ENCODE results near the gene FAM107B. TPM values are rescaled to one million over a fixed set of nuclear protein-coding genes. Genes with fewer than 3 reads are reported as not detected.

FAM107B gene
- total and polyA plus RNA-seq, 2 of the 13 experiments (the other 11 are each of a cell fraction or from before 2014, with no cell fraction given), result 15.7 to 24.8 TPM

DNA sequence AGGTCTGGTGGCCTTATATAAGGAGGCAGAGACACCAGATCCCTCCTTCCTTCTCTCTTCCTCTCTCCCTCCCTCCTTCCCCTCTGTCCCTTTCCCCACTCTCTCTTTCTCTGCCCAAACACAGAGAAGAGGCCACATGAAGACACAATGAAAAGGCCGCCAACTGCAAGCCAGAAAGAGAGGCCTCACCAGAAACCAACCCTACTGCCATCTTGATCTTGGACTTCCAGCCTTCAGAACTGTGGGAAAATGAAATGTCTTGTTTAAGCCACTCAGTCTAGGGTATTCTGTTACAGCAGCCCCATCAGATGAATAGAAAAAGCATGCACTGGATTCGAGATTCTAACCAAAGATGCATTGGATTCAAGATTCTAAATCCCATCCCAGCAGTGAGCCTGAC, 168.1 kb downstream of the FAM107B start:
- intact Hi-C loops (cut with micrococcal nuclease; ENCODE audit: unreplicated experiment) (loop anchor here (5.0 to 10.0 kb wide), 3 partner anchors 54 to 348 kb away; partner anchors contain the start of genes CDNF, DCLRE1C, HSPA14 and MEIG1), in situ Hi-C loops (cut with HindIII; ENCODE audit: extremely low pct_ligation_motif_present, low pct_unique_long_range_greater_than_20kb) (no loop called here)
- 58% methylated on average over 2 of the region's 2 CpGs for WGBS (ENCODE audit: low lambda C conversion rate)
- FAIRE-seq, result no peak
- no peak overlapping the region for H3K4me3 ChIP-seq (replicated peaks in 1 of 3; ENCODE audit: insufficient read depth in 1 of 3, low read depth in 2 of 3, low read length in 3 of 3)
- no peaks in the 10 kb centered on the region for H3K27me3 ChIP-seq (ENCODE audit: control insufficient read depth in 1 of 2, insufficient read depth in 2 of 2, low read length in 2 of 2)
- no TSS peak for BruUV-seq (replicated peaks)
- DNase-seq (ENCODE audit: low spot score), result no peak
- H3K4me1 ChIP-seq (ENCODE audit: insufficient read depth, low read length), result peaks cover 81% of the 10 kb centered on the region
- no peak overlapping the region for H2AFZ ChIP-seq (ENCODE audit: low read length)
- no peaks in the 10 kb centered on the region for H3K36me3 ChIP-seq (replicated peaks in 1 of 2; ENCODE audit: control insufficient read depth in 1 of 2, insufficient read depth in 2 of 2, low read length in 2 of 2)
- POLR2A ChIA-PET, result no interaction called here
- H3K4me2 ChIP-seq (ENCODE audit: low read depth, low read length), result no peak overlapping the region
- no peak overlapping the region for H3K9ac ChIP-seq (ENCODE audit: insufficient read depth, low read depth, low read length)
- no peak for ATAC-seq
- no peak overlapping the region for H3K27ac ChIP-seq (ENCODE audit: extremely low read length, insufficient read depth, low read length)
- H3K9me3 ChIP-seq (ENCODE audit: low read length), result no peaks in the 10 kb centered on the region
- no peak for TF ChIP-seq TAF1 (CRISPR knock-in tag; IDR thresholded peaks at IDR 0.05)
- no peak for TF ChIP-seq PAX8 (CRISPR knock-in tag; IDR thresholded peaks at IDR 0.05; ENCODE audit: borderline replicate concordance)
- TF ChIP-seq, protein P1, sequence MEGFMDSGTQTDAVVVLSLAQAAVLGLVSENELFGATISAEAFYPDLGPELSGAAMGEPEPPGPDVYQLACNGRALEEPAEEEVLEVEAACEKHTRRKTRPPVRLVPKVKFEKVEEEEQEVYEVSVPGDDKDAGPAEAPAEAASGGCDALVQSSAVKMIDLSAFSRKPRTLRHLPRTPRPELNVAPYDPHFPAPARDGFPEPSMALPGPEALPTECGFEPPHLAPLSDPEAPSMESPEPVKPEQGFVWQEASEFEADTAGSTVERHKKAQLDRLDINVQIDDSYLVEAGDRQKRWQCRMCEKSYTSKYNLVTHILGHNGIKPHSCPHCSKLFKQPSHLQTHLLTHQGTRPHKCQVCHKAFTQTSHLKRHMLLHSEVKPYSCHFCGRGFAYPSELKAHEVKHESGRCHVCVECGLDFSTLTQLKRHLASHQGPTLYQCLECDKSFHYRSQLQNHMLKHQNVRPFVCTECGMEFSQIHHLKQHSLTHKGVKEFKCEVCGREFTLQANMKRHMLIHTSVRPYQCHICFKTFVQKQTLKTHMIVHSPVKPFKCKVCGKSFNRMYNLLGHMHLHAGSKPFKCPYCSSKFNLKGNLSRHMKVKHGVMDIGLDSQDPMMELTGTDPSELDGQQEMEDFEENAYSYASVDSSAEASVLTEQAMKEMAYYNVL (CRISPR knock-in tag; IDR thresholded peaks at IDR 0.05; ENCODE audit: borderline replicate concordance), result no peak
- TF ChIP-seq HOXA7 (CRISPR knock-in tag; IDR thresholded peaks at IDR 0.05), result no peak
- TF ChIP-seq, protein P2, sequence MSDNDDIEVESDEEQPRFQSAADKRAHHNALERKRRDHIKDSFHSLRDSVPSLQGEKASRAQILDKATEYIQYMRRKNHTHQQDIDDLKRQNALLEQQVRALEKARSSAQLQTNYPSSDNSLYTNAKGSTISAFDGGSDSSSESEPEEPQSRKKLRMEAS (IDR thresholded peaks at IDR 0.05), result no peak
- H3K79me2 ChIP-seq (ENCODE audit: insufficient read depth, low read length), result peaks cover 18% of the 10 kb centered on the region
- H4K20me1 ChIP-seq (ENCODE audit: insufficient read depth, low read length), result no peaks in the 10 kb centered on the region
- CTCF ChIA-PET (ENCODE audit: low intra/inter-chr PET ratio, low total read pairs), result no interaction called here
